CD4-positive, alpha-beta memory T cell (primary cell): ENCODE results near the gene RANBP3. TPM values are rescaled to one million over a fixed set of nuclear protein-coding genes. Genes with fewer than 3 reads are reported as not detected.
A peak's percentile ranks its signal among the peaks of the same experiment; 100 is the strongest.

Experiments used
- CTCF ChIA-PET: fragments of 350-600 bp; sonication (Branson Sonifier 250); formaldehyde crosslinking; loops from one replicate; lab custom pipeline; 2021; ENCODE audit warnings: inconsistent platforms; ENCODE audit not compliant: partially characterized antibody; lab: Charles Lee
- POLR2A ChIA-PET: fragments of 350-600 bp; sonication (Branson Sonifier 250); formaldehyde crosslinking; loops from one replicate; lab custom pipeline; 2021; ENCODE audit not compliant: partially characterized antibody; lab: Charles Lee
- DNase-seq, 5 donors: peaks; one replicate each; pipeline versions ENCODE4 v3.0.0 to v3.0.0-alpha.2; 2020 to 2022; ENCODE audit warnings: mixed read lengths in 1 of 5
- H3K27ac ChIP-seq: one replicate; pipeline ENCODE4 v1.7.0; 2013; ENCODE audit warnings: low read depth, low read length
- H3K27me3 ChIP-seq: 2 replicates; pipeline ENCODE4 v1.7.0; 2013; ENCODE audit warnings: mild to moderate bottlenecking, low read length, moderate library complexity; ENCODE audit not compliant: insufficient read depth
- H3K36me3 ChIP-seq: 2 replicates; pipeline ENCODE4 v1.7.0; 2013; ENCODE audit warnings: mild to moderate bottlenecking, low read length, moderate library complexity; ENCODE audit not compliant: insufficient read depth
- H3K4me1 ChIP-seq: 2 replicates; pipeline ENCODE4 v1.7.0; 2013; ENCODE audit warnings: mild to moderate bottlenecking, low read length, moderate library complexity; ENCODE audit not compliant: insufficient read depth
- H3K4me3 ChIP-seq, 2 donors: one replicate each; pipeline ENCODE4 v1.7.0; 2013; ENCODE audit warnings: low read length in 2 of 2, mild to moderate bottlenecking in 1 of 2
- H3K9me3 ChIP-seq, 2 donors: one replicate each; pipeline ENCODE4 v1.7.0; 2013; ENCODE audit warnings: low read length in 2 of 2, control low read depth in 1 of 2; ENCODE audit not compliant: control insufficient read depth in 1 of 2
- H3K27ac Mint-ChIP-seq, 7 donors: one replicate each; pipeline ENCODE4 v1.8.0; 2020 to 2021; ENCODE audit warnings: mixed read lengths in 7 of 7, mild to moderate bottlenecking in 6 of 7, inconsistent platforms in 3 of 7, moderate library complexity in 3 of 7
- H3K27me3 Mint-ChIP-seq, 2 donors: one replicate each; pipeline ENCODE4 v1.8.0; 2020 to 2021; ENCODE audit warnings: mixed read lengths in 2 of 2
- H3K36me3 Mint-ChIP-seq, 2 donors: one replicate each; pipeline ENCODE4 v1.8.0; 2020 to 2021; ENCODE audit warnings: mixed read lengths in 2 of 2, inconsistent platforms in 1 of 2, mild to moderate bottlenecking in 1 of 2
- H3K4me1 Mint-ChIP-seq, 4 donors: one replicate each; pipeline ENCODE4 v1.8.0; 2020 to 2021; ENCODE audit warnings: mixed read lengths in 4 of 4, mild to moderate bottlenecking in 1 of 4
- H3K4me3 Mint-ChIP-seq, 8 donors: one replicate each; pipeline ENCODE4 v1.8.0; 2020 to 2021; ENCODE audit warnings: mixed read lengths in 8 of 8, mild to moderate bottlenecking in 7 of 8, moderate library complexity in 6 of 8, inconsistent platforms in 3 of 8
- H3K9me3 Mint-ChIP-seq, 8 donors: one replicate each; pipeline ENCODE4 v1.8.0; 2020 to 2021; ENCODE audit warnings: mixed read lengths in 8 of 8, mild to moderate bottlenecking in 5 of 8, inconsistent platforms in 3 of 8, moderate library complexity in 1 of 8
- intact Hi-C: fragments of 100-400 bp; cut with micrococcal nuclease; formaldehyde crosslinking; loops from one replicate; pipeline ENCODE4 v1.15.1; 2023
- polyA plus RNA-seq, 2 donors: library from polyadenylated mRNA; unstranded; fragments of 300-500 nt; fragmentation: Illumina TruSeq; gene quantifications; one replicate each; pipeline ENCODE4 v1.2.3, GENCODE V29; 2021
- total RNA-seq, 2 experiments: library from RNA; stranded (reverse); gene quantifications; one replicate each; pipeline ENCODE4 v1.2.3, GENCODE V29; 2021

RANBP3 gene
- total and polyA plus RNA-seq, 4 experiments from 2014 or later: 3.4 to 94.9 (median 47.9) TPM

GRCh38 chr19:6014551-6015135, 36.7 kb upstream of the RANBP3 start:
- Histone ChIP-seq H3K36me3 (no peaks in the 10 kb centered on the region), H3K4me3 (no peak overlapping the region), H3K9me3 (no peaks in the 10 kb centered on the region), H3K4me1 (no peaks in the 10 kb centered on the region), H3K27me3 (no peaks in the 10 kb centered on the region), H3K27ac (no peak overlapping the region)
- ChIA-PET POLR2A (no interaction called here), CTCF (interaction anchor here (1.8 kb wide), 1 partner anchor 8 kb away, joined by 6 read pairs; no protein-coding TSS in a partner anchor)
- no peak for DNase-seq
- intact Hi-C loops: no loop called here
- Mint-ChIP-seq H3K4me1 (no peaks in the 10 kb centered on the region), H3K4me3 (no peak overlapping the region), H3K9me3 (no peaks in the 10 kb centered on the region), H3K36me3 (peaks cover 0 to 5% of the 10 kb centered on the region in 2 donors), H3K27ac (no peak overlapping the region), H3K27me3 (no peaks in the 10 kb centered on the region)

- Mint-ChIP-seq H3K4me1 (no peaks in the 10 kb centered on the region), H3K4me3 (no peak overlapping the region), H3K36me3 (peaks cover 2 to 5% of the 10 kb centered on the region in 2 donors), H3K27ac (peak overlapping the region in 1 of 7 donors; percentile 13), H3K27me3 (no peaks in the 10 kb centered on the region), H3K9me3 (no peaks in the 10 kb centered on the region)
- DNase-seq: no peak
- no peaks in the 10 kb centered on the region for H3K27me3 ChIP-seq
- no peak overlapping the region for H3K27ac ChIP-seq
- no peaks in the 10 kb centered on the region for H3K36me3 ChIP-seq
- intact Hi-C loops: no loop called here
- POLR2A ChIA-PET: no interaction called here
- no peak overlapping the region for H3K4me3 ChIP-seq
- H3K4me1 ChIP-seq: no peaks in the 10 kb centered on the region
- CTCF ChIA-PET: interaction anchor here (1.2 to 1.8 kb wide), 3 partner anchors 10 to 208 kb away, joined by 3 to 6 read pairs (median 3); no protein-coding TSS in a partner anchor
- no peaks in the 10 kb centered on the region for H3K9me3 ChIP-seq
Measured at GRCh38 chr19:6012426-6013170, 34.7 kb upstream of the RANBP3 start.

GRCh38 chr19:6011794-6012193, 33.9 kb upstream of the RANBP3 start:
- H3K27ac ChIP-seq: no peak overlapping the region
- H3K27ac Mint-ChIP-seq: no peak overlapping the region
- intact Hi-C loops: no loop called here
- DNase-seq: no peak
- peaks cover 2 to 5% of the 10 kb centered on the region in 2 donors for H3K36me3 Mint-ChIP-seq
- no peaks in the 10 kb centered on the region for H3K27me3 ChIP-seq
- no peaks in the 10 kb centered on the region for H3K4me1 Mint-ChIP-seq
- ChIA-PET CTCF (no interaction called here), POLR2A (no interaction called here)
- H3K36me3 ChIP-seq: no peaks in the 10 kb centered on the region
- H3K27me3 Mint-ChIP-seq: no peaks in the 10 kb centered on the region
- no peaks in the 10 kb centered on the region for H3K9me3 ChIP-seq
- no peaks in the 10 kb centered on the region for H3K4me1 ChIP-seq
- H3K4me3 ChIP-seq: no peak overlapping the region
- no peaks in the 10 kb centered on the region for H3K9me3 Mint-ChIP-seq
- no peak overlapping the region for H3K4me3 Mint-ChIP-seq

GRCh38 chr19:6011206-6011605, 33.3 kb upstream of the RANBP3 start:
- no peaks in the 10 kb centered on the region for H3K36me3 ChIP-seq
- no peaks in the 10 kb centered on the region for H3K4me1 ChIP-seq
- no peak overlapping the region for H3K27ac Mint-ChIP-seq
- no peaks in the 10 kb centered on the region for H3K27me3 ChIP-seq
- H3K27ac ChIP-seq: no peak overlapping the region
- H3K4me1 Mint-ChIP-seq: no peaks in the 10 kb centered on the region
- H3K4me3 ChIP-seq: no peak overlapping the region
- no peak for DNase-seq
- intact Hi-C loops: no loop called here
- H3K4me3 Mint-ChIP-seq: no peak overlapping the region
- no peaks in the 10 kb centered on the region for H3K9me3 ChIP-seq
- H3K27me3 Mint-ChIP-seq: no peaks in the 10 kb centered on the region
- peaks cover 2 to 5% of the 10 kb centered on the region in 2 donors for H3K36me3 Mint-ChIP-seq
- CTCF ChIA-PET: no interaction called here
- no peaks in the 10 kb centered on the region for H3K9me3 Mint-ChIP-seq
- POLR2A ChIA-PET: no interaction called here

- H3K9me3 ChIP-seq: no peaks in the 10 kb centered on the region
- H3K4me3 ChIP-seq: no peak overlapping the region
- Mint-ChIP-seq H3K36me3 (peaks cover 2 to 5% of the 10 kb centered on the region in 2 donors), H3K4me3 (no peak overlapping the region), H3K9me3 (no peaks in the 10 kb centered on the region), H3K27ac (no peak overlapping the region), H3K27me3 (no peaks in the 10 kb centered on the region), H3K4me1 (no peaks in the 10 kb centered on the region)
- no peaks in the 10 kb centered on the region for H3K36me3 ChIP-seq
- ChIA-PET POLR2A (no interaction called here), CTCF (interaction anchor here (1.7 kb wide), 1 partner anchor 12 kb away, joined by 10 read pairs; no protein-coding TSS in a partner anchor)
- DNase-seq: no peak
- intact Hi-C loops: no loop called here
- H3K4me1 ChIP-seq: no peaks in the 10 kb centered on the region
- no peak overlapping the region for H3K27ac ChIP-seq
- H3K27me3 ChIP-seq: no peaks in the 10 kb centered on the region
Measured at GRCh38 chr19:6010107-6010506, 32.2 kb upstream of the RANBP3 start.

- Mint-ChIP-seq H3K27ac (no peak overlapping the region), H3K27me3 (no peaks in the 10 kb centered on the region), H3K4me3 (no peak overlapping the region), H3K36me3 (peaks cover 2 to 9% of the 10 kb centered on the region in 2 donors), H3K9me3 (no peaks in the 10 kb centered on the region), H3K4me1 (no peaks in the 10 kb centered on the region)
- Histone ChIP-seq H3K36me3 (no peaks in the 10 kb centered on the region), H3K27ac (no peak overlapping the region), H3K9me3 (no peaks in the 10 kb centered on the region), H3K27me3 (no peaks in the 10 kb centered on the region), H3K4me1 (no peaks in the 10 kb centered on the region), H3K4me3 (no peak overlapping the region)
- DNase-seq: no peak
- ChIA-PET CTCF (no interaction called here), POLR2A (no interaction called here)
- intact Hi-C loops: no loop called here
Measured at GRCh38 chr19:6007866-6008265, 29.9 kb upstream of the RANBP3 start.

- POLR2A ChIA-PET: no interaction called here
- no peaks in the 10 kb centered on the region for H3K27me3 Mint-ChIP-seq
- intact Hi-C loops: no loop called here
Measured at GRCh38 chr19:6006896-6007295, 29.0 kb upstream of the RANBP3 start.

More at GRCh38 chr19:6006896-6007295, 29.0 kb upstream of the RANBP3 start:
- no peaks in the 10 kb centered on the region for H3K27me3 ChIP-seq
- Mint-ChIP-seq H3K4me3 (no peak overlapping the region), H3K36me3 (peaks cover 4 to 9% of the 10 kb centered on the region in 2 donors), H3K27ac (no peak overlapping the region), H3K4me1 (no peaks in the 10 kb centered on the region), H3K9me3 (no peaks in the 10 kb centered on the region)
- H3K36me3 ChIP-seq: no peaks in the 10 kb centered on the region
- no peaks in the 10 kb centered on the region for H3K4me1 ChIP-seq
- H3K27ac ChIP-seq: no peak overlapping the region
- H3K9me3 ChIP-seq: no peaks in the 10 kb centered on the region
- no peak overlapping the region for H3K4me3 ChIP-seq
- CTCF ChIA-PET: no interaction called here
- no peak for DNase-seq
